NOMO-1 treated with dmso at 0.1 percent for 144 hours (cell line): Measurements from ENCODE around the gene C1QTNF2.
"Not testable (repeated sequence)": the region's sequence is repeated elsewhere in the genome, so short reads cannot be mapped to it uniquely, and the experiment has no call there.

Experiments used
- DNase-seq: peaks from one replicate; lab custom pipeline; 2025; ENCODE audit not compliant: unreplicated experiment; lab: John Stamatoyannopoulos, UW

Gene C1QTNF2

GRCh38 chr5:160347448-160347847 is 23.0 kb downstream of the C1QTNF2 start:
- no peak for DNase-seq

- DNase-seq, result no peak
Observed at GRCh38 chr5:160342413-160342941, 27.9 kb downstream of the C1QTNF2 start.

GRCh38 chr5:160341309-160341870 is 29.0 kb downstream of the C1QTNF2 start:
- no peak for DNase-seq

GRCh38 chr5:160340513-160340912 is 29.9 kb downstream of the C1QTNF2 start:
- DNase-seq, result not testable (repeated sequence)

- no peak for DNase-seq
Observed at GRCh38 chr5:160339406-160340130, 30.9 kb downstream of the C1QTNF2 start.

- DNase-seq, result not testable (repeated sequence)
Observed at GRCh38 chr5:160334716-160335115, 35.7 kb downstream of the C1QTNF2 start.

- DNase-seq, result peak; percentile 58
Observed at GRCh38 chr5:160333721-160334120, 36.7 kb downstream of the C1QTNF2 start.

- no peak for DNase-seq
Observed at GRCh38 chr5:160330212-160330611, 40.2 kb downstream of the C1QTNF2 start.

- DNase-seq, result no peak
Observed at GRCh38 chr5:160327818-160328217, 42.6 kb downstream of the C1QTNF2 start.

- DNase-seq, result no peak
Observed at GRCh38 chr5:160326981-160327380, 43.4 kb downstream of the C1QTNF2 start.

GRCh38 chr5:160325716-160326115 is 44.7 kb downstream of the C1QTNF2 start:
- DNase-seq, result no peak

GRCh38 chr5:160324886-160325285 is 45.5 kb downstream of the C1QTNF2 start:
- DNase-seq, result no peak

- DNase-seq, result peak; percentile 33
Observed at GRCh38 chr5:160318409-160318808, 52.0 kb downstream of the C1QTNF2 start.

- no peak for DNase-seq
Observed at GRCh38 chr5:160317434-160317833, 53.0 kb downstream of the C1QTNF2 start.

GRCh38 chr5:160315968-160316367 is 54.5 kb downstream of the C1QTNF2 start:
- no peak for DNase-seq

GRCh38 chr5:160312960-160313727 is 57.3 kb downstream of the C1QTNF2 start:
- no peak for DNase-seq

GRCh38 chr5:160312134-160312959 is 58.1 kb downstream of the C1QTNF2 start, which contains the start of gene CCNJL:
CCNJL (minus strand) TSS chr5:160312564; CDS start chr5:160311923, 641 bp downstream.
- DNase-seq, result no peak

- DNase-seq, result no peak
Observed at GRCh38 chr5:160311491-160312133, 58.8 kb downstream of the C1QTNF2 start.

- DNase-seq, result no peak
Observed at GRCh38 chr5:160310552-160311295, 59.7 kb downstream of the C1QTNF2 start.

GRCh38 chr5:160310140-160310539 is 60.3 kb downstream of the C1QTNF2 start:
- DNase-seq, result no peak
